Measurements from ENCODE around the gene RIMKLA.

- TF ChIP-seq, protein P1, sequence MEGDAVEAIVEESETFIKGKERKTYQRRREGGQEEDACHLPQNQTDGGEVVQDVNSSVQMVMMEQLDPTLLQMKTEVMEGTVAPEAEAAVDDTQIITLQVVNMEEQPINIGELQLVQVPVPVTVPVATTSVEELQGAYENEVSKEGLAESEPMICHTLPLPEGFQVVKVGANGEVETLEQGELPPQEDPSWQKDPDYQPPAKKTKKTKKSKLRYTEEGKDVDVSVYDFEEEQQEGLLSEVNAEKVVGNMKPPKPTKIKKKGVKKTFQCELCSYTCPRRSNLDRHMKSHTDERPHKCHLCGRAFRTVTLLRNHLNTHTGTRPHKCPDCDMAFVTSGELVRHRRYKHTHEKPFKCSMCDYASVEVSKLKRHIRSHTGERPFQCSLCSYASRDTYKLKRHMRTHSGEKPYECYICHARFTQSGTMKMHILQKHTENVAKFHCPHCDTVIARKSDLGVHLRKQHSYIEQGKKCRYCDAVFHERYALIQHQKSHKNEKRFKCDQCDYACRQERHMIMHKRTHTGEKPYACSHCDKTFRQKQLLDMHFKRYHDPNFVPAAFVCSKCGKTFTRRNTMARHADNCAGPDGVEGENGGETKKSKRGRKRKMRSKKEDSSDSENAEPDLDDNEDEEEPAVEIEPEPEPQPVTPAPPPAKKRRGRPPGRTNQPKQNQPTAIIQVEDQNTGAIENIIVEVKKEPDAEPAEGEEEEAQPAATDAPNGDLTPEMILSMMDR (IDR thresholded peaks at IDR 0.05), result no peak
- TF ChIP-seq POLR2AphosphoS5 (IDR thresholded peaks at IDR 0.05), result no peak
Observed at GRCh38 chr1:42348498-42348897, 32.1 kb upstream of the RIMKLA start.
